ENCODE results near the gene MROH2B. TPM values are rescaled to one million over a fixed set of nuclear protein-coding genes. Genes with fewer than 3 reads are reported as not detected.

MROH2B gene
- not detected for total RNA-seq
- not detected for total RNA-seq (2013)

- ATAC-seq (no peak), DNase-seq (no peak)
- Histone ChIP-seq H3K27ac (ENCODE audit: low read length) (no peak within 1 kb of the TSS), H3K36me3 (ENCODE audit: control insufficient read depth, insufficient read depth, low read length) (no peaks in the 10 kb centered on the region), H3K4me3 (ENCODE audit: low read length) (no peak within 1 kb of the TSS), H3K9me3 (ENCODE audit: control insufficient read depth, insufficient read depth, low read length) (no peaks in the 10 kb centered on the region), H3K27me3 (ENCODE audit: control insufficient read depth, insufficient read depth, low read length) (no peaks in the 10 kb centered on the region), H3K4me1 (ENCODE audit: control insufficient read depth, insufficient read depth, low read length) (no peaks in the 10 kb centered on the region)
- WGBS (ENCODE audit: insufficient coverage) = 85% methylated on average over 1 of the region's 1 CpG
- H3K4me1 Mint-ChIP-seq = no peaks in the 10 kb centered on the region
- H3K9me3 Mint-ChIP-seq = peaks cover 0 to 4% of the 10 kb centered on the region in 2 donors
- no peak within 1 kb of the TSS for H3K4me3 Mint-ChIP-seq
- H3K27me3 Mint-ChIP-seq (ENCODE audit: low read depth in 2 of 2) = no peaks in the 10 kb centered on the region
- intact Hi-C loops (cut with micrococcal nuclease) = no loop called here
- no peaks in the 10 kb centered on the region for H3K36me3 Mint-ChIP-seq
- TF ChIP-seq CTCF (IDR thresholded peaks at IDR 0.05) = no peak
- H3K27ac Mint-ChIP-seq = no peak within 1 kb of the TSS
These were observed at the start of gene MROH2B for GRCh38 chr5:41071242-41071641. TSS of gene MROH2B (minus strand) at chr5:41071342. CDS start at chr5:41070852, 490 bp downstream.

DNA sequence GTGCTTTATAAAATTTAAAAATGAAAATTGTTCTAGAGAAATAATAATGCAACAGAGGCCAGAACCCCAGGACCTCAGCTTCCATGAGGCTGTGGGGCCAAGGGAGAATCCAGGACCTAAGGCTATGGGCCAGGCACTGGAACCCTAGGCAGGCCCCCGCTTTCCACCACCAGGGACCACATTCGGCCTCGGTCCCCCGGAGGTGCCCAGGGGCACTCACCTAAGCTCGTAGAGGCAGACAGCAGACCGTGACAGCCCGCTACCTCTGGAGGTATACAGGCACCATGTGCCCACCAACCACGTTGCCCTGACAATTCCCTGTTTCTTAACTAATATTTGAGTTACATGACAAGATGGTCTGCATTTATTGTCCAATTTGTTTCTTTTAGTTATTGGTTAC is 49.5 kb upstream of the MROH2B start:
- intact Hi-C loops (cut with micrococcal nuclease) = no loop called here
- Mint-ChIP-seq H3K4me1 (no peaks in the 10 kb centered on the region), H3K36me3 (no peaks in the 10 kb centered on the region), H3K27ac (no peak overlapping the region), H3K4me3 (no peak overlapping the region), H3K9me3 (peaks cover 3 to 5% of the 10 kb centered on the region in 2 donors), H3K27me3 (ENCODE audit: low read depth in 2 of 2) (no peaks in the 10 kb centered on the region)
- WGBS (ENCODE audit: insufficient coverage) = 84% methylated on average over 8 of the region's 8 CpGs
- TF ChIP-seq CTCF (IDR thresholded peaks at IDR 0.05) = no peak
- Histone ChIP-seq H3K27ac (ENCODE audit: low read length) (no peak overlapping the region), H3K4me1 (ENCODE audit: control insufficient read depth, insufficient read depth, low read length) (no peaks in the 10 kb centered on the region), H3K9me3 (ENCODE audit: control insufficient read depth, insufficient read depth, low read length) (peaks cover 4% of the 10 kb centered on the region), H3K27me3 (ENCODE audit: control insufficient read depth, insufficient read depth, low read length) (no peaks in the 10 kb centered on the region), H3K36me3 (ENCODE audit: control insufficient read depth, insufficient read depth, low read length) (no peaks in the 10 kb centered on the region), H3K4me3 (ENCODE audit: low read length) (no peak overlapping the region)
- ATAC-seq = no peak
- DNase-seq = no peak

DNA sequence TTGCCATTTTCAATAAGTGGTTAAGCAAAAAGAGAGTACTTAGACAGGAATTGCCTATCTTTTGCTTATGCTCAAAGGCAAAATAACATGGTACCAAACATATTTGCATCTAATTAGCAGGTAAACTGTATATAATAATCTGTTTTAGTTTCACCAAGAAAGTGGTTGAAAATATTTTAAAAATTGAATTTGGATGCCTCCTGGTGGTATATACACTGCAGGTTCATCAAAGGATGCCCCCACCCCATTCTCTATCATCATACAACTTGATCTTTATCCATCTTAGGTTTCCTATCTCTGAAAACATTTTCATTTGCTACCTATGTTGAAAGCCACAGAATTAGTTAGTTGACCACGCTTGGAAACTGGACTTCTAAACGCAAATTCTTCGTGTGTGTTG is 47.0 kb upstream of the MROH2B start:
- Histone ChIP-seq H3K4me1 (ENCODE audit: control insufficient read depth, insufficient read depth, low read length) (no peaks in the 10 kb centered on the region), H3K27me3 (ENCODE audit: control insufficient read depth, insufficient read depth, low read length) (no peaks in the 10 kb centered on the region), H3K27ac (ENCODE audit: low read length) (no peak overlapping the region), H3K9me3 (ENCODE audit: control insufficient read depth, insufficient read depth, low read length) (peaks cover 4% of the 10 kb centered on the region), H3K4me3 (ENCODE audit: low read length) (no peak overlapping the region), H3K36me3 (ENCODE audit: control insufficient read depth, insufficient read depth, low read length) (no peaks in the 10 kb centered on the region)
- TF ChIP-seq CTCF (IDR thresholded peaks at IDR 0.05) = no peak
- ATAC-seq = no peak
- Mint-ChIP-seq H3K27me3 (ENCODE audit: low read depth in 2 of 2) (no peaks in the 10 kb centered on the region), H3K9me3 (peaks cover 3 to 5% of the 10 kb centered on the region in 2 donors), H3K36me3 (no peaks in the 10 kb centered on the region), H3K27ac (no peak overlapping the region), H3K4me1 (no peaks in the 10 kb centered on the region), H3K4me3 (no peak overlapping the region)
- intact Hi-C loops (cut with micrococcal nuclease) = no loop called here
- WGBS (ENCODE audit: insufficient coverage) = 96% methylated on average over 3 of the region's 3 CpGs
- DNase-seq = no peak

GRCh38 chr5:41115281-41115680 is 44.1 kb upstream of the MROH2B start:
- no peaks in the 10 kb centered on the region for H3K36me3 Mint-ChIP-seq
- H3K4me3 ChIP-seq (ENCODE audit: low read length) = no peak overlapping the region
- H3K27me3 ChIP-seq (ENCODE audit: control insufficient read depth, insufficient read depth, low read length) = no peaks in the 10 kb centered on the region
- H3K4me1 Mint-ChIP-seq = no peaks in the 10 kb centered on the region
- H3K9me3 ChIP-seq (ENCODE audit: control insufficient read depth, insufficient read depth, low read length) = no peaks in the 10 kb centered on the region
- H3K36me3 ChIP-seq (ENCODE audit: control insufficient read depth, insufficient read depth, low read length) = no peaks in the 10 kb centered on the region
- H3K27me3 Mint-ChIP-seq (ENCODE audit: low read depth in 2 of 2) = no peaks in the 10 kb centered on the region
- intact Hi-C loops (cut with micrococcal nuclease) = no loop called here
- WGBS (ENCODE audit: insufficient coverage) = 94% methylated on average over 2 of the region's 2 CpGs
- no peak for TF ChIP-seq CTCF (IDR thresholded peaks at IDR 0.05)
- no peak overlapping the region for H3K4me3 Mint-ChIP-seq
- ATAC-seq (no peak), DNase-seq (no peak)
- H3K27ac ChIP-seq (ENCODE audit: low read length) = no peak overlapping the region
- H3K9me3 Mint-ChIP-seq = peaks cover 6 to 7% of the 10 kb centered on the region in 2 donors
- no peak overlapping the region for H3K27ac Mint-ChIP-seq
- H3K4me1 ChIP-seq (ENCODE audit: control insufficient read depth, insufficient read depth, low read length) = no peaks in the 10 kb centered on the region
